ENCODE data around the gene C20orf144. TPM values are rescaled to one million over a fixed set of nuclear protein-coding genes. Genes with fewer than 3 reads are reported as not detected.

The C20orf144 gene
- total and polyA plus RNA-seq, 8 donors, result 0.09 to 0.15 (median 0.12) TPM; not detected in 2

- H3K36me3 ChIP-seq, result no peaks in the 10 kb centered on the region
- DNase-seq (no peak), FAIRE-seq (no peak), ATAC-seq (no peak)
- TF ChIP-seq CTCF (IDR thresholded peaks at IDR 0.05), result no peak
- no peak overlapping the region for H3K27ac ChIP-seq
- intact Hi-C loops (cut with DNase I), result loop anchor here in 1 of 3 donors (10.0 kb wide), 1 partner anchor 129 kb away; no protein-coding TSS in a partner anchor
- H3K9me3 ChIP-seq, result no peaks in the 10 kb centered on the region
- no peak overlapping the region for H3K4me3 ChIP-seq
- H3K4me1 ChIP-seq, result peaks cover 0 to 9% (median 0%) of the 10 kb centered on the region in 3 donors
- 91 to 93% methylated on average over 11 of the region's 11 CpGs for WGBS, 2 donors
- H3K27me3 ChIP-seq, result no peaks in the 10 kb centered on the region
Observed at GRCh38 chr20:33676121-33676520, 14.0 kb downstream of the C20orf144 start.

- 95% methylated on average over 31 of the region's 31 CpGs for WGBS, 2 donors
- ATAC-seq, result no peak
- Histone ChIP-seq H3K4me3 (no peak overlapping the region), H3K36me3 (no peaks in the 10 kb centered on the region), H3K4me1 (peaks cover 0 to 9% (median 0%) of the 10 kb centered on the region in 3 donors), H3K27ac (no peak overlapping the region), H3K27me3 (no peaks in the 10 kb centered on the region), H3K9me3 (no peaks in the 10 kb centered on the region)
- no peak for DNase-seq
- no peak for TF ChIP-seq CTCF (IDR thresholded peaks at IDR 0.05)
- FAIRE-seq, result no peak
- intact Hi-C loops (cut with DNase I), result loop anchor here in 1 of 3 donors (10.0 kb wide), 1 partner anchor 128 kb away; no protein-coding TSS in a partner anchor
Observed at GRCh38 chr20:33676652-33677645, 14.8 kb downstream of the C20orf144 start.

GRCh38 chr20:33677991-33678702 lies 16.0 kb downstream of the C20orf144 start:
- H3K4me3 ChIP-seq, result no peak overlapping the region
- H3K36me3 ChIP-seq, result no peaks in the 10 kb centered on the region
- no peaks in the 10 kb centered on the region for H3K27me3 ChIP-seq
- WGBS, 2 donors, result 88 to 91% methylated on average over 15 of the region's 15 CpGs
- TF ChIP-seq CTCF (IDR thresholded peaks at IDR 0.05), result no peak
- FAIRE-seq (no peak), ATAC-seq (no peak), DNase-seq (no peak)
- H3K27ac ChIP-seq, result no peak overlapping the region
- H3K9me3 ChIP-seq, result no peaks in the 10 kb centered on the region
- intact Hi-C loops (cut with DNase I), result loop anchor here in 1 of 3 donors (10.0 kb wide), 1 partner anchor 127 kb away; no protein-coding TSS in a partner anchor
- peaks cover 0 to 4% (median 0%) of the 10 kb centered on the region in 3 donors for H3K4me1 ChIP-seq

DNA sequence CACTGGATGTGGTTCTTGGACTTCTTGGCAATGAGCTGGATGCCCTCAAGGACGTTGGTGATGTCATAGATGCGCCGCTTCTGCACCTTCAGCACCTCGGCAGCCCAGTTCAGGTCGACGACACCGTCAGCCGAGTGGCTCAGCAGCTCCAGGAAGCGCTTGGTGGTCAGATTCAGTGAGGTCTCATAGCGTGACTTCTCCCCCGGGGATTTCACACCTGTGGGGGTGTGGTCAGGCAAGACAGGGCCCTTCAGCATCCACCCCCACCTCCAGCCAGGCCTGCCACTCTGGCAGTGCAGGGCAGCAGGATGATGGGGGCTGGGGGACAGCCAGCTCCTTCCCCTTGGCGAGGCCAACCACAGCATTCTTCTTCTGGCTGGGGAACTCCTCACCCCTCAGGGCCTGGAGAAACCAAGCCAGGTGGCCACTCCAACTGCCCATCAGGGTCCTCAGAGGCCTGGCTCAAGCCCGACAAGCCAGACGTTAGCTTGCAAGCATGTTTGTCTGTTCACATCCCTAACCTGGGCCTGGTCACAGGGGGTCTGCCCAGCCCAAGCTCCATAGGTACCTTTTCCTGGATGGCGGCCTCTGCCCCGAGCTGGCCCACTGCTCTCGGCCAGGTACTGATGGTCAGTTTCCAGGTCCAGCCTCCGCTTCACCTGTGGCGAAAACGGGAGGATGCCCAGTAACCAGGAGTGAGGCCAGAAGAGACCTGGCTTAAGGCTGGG lies 17.8 kb downstream of the C20orf144 start:
- DNase-seq, result peak in 1 of 6 donors; percentile 4
- H3K27ac ChIP-seq, result no peak overlapping the region
- no peaks in the 10 kb centered on the region for H3K36me3 ChIP-seq
- H3K9me3 ChIP-seq, result no peaks in the 10 kb centered on the region
- ATAC-seq, result no peak
- WGBS, 2 donors, result 82 to 86% methylated on average over 20 of the region's 20 CpGs
- TF ChIP-seq CTCF (IDR thresholded peaks at IDR 0.05), result no peak
- H3K27me3 ChIP-seq, result no peaks in the 10 kb centered on the region
- no peaks in the 10 kb centered on the region for H3K4me1 ChIP-seq
- no peak overlapping the region for H3K4me3 ChIP-seq
- no peak for FAIRE-seq
- intact Hi-C loops (cut with DNase I), result loop anchor here in 1 of 3 donors (10.0 kb wide), 1 partner anchor 125 kb away; no protein-coding TSS in a partner anchor
